ENCODE results near the gene DBN1. TPM values are rescaled to one million over a fixed set of nuclear protein-coding genes. Genes with fewer than 3 reads are reported as not detected.
A peak's percentile ranks its signal among the peaks of the same experiment; 100 is the strongest.

Gene DBN1
- total RNA-seq, 6 experiments from 2014 or later, result 346 to 394 (median 358) TPM

- DNase-seq, result peak; percentile 78
- Mint-ChIP-seq H3K27ac (peak overlapping the region; percentile 73), H3K36me3 (ENCODE audit: low read depth) (0 out of 2 replicates have a peak, but pooled peaks cover 4% of the 10 kb centered on the region), H3K9me3 (no peaks in the 10 kb centered on the region), H3K4me3 (no peak overlapping the region), H3K4me1 (ENCODE audit: low read depth) (peaks cover 36% of the 10 kb centered on the region), H3K27me3 (ENCODE audit: insufficient read depth) (peaks cover 5% of the 10 kb centered on the region)
- TF ChIP-seq, protein P1, sequence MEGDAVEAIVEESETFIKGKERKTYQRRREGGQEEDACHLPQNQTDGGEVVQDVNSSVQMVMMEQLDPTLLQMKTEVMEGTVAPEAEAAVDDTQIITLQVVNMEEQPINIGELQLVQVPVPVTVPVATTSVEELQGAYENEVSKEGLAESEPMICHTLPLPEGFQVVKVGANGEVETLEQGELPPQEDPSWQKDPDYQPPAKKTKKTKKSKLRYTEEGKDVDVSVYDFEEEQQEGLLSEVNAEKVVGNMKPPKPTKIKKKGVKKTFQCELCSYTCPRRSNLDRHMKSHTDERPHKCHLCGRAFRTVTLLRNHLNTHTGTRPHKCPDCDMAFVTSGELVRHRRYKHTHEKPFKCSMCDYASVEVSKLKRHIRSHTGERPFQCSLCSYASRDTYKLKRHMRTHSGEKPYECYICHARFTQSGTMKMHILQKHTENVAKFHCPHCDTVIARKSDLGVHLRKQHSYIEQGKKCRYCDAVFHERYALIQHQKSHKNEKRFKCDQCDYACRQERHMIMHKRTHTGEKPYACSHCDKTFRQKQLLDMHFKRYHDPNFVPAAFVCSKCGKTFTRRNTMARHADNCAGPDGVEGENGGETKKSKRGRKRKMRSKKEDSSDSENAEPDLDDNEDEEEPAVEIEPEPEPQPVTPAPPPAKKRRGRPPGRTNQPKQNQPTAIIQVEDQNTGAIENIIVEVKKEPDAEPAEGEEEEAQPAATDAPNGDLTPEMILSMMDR (IDR thresholded peaks at IDR 0.05), result peak; percentile 97
Observed at GRCh38 chr5:177500685-177501522, 27.5 kb upstream of the DBN1 start.

- H3K9me3 Mint-ChIP-seq, result no peaks in the 10 kb centered on the region
- H3K27me3 Mint-ChIP-seq (ENCODE audit: insufficient read depth), result peaks cover 5% of the 10 kb centered on the region
- H3K36me3 Mint-ChIP-seq (ENCODE audit: low read depth), result 0 out of 2 replicates have a peak, but pooled peaks cover 6% of the 10 kb centered on the region
- H3K27ac Mint-ChIP-seq, result no peak overlapping the region
- DNase-seq, result no peak
- peaks cover 46% of the 10 kb centered on the region for H3K4me1 Mint-ChIP-seq (ENCODE audit: low read depth)
- H3K4me3 Mint-ChIP-seq, result no peak overlapping the region
- TF ChIP-seq, protein P1 (IDR thresholded peaks at IDR 0.05), result no peak
Observed at GRCh38 chr5:177499842-177500241, 26.4 kb upstream of the DBN1 start.

DNA sequence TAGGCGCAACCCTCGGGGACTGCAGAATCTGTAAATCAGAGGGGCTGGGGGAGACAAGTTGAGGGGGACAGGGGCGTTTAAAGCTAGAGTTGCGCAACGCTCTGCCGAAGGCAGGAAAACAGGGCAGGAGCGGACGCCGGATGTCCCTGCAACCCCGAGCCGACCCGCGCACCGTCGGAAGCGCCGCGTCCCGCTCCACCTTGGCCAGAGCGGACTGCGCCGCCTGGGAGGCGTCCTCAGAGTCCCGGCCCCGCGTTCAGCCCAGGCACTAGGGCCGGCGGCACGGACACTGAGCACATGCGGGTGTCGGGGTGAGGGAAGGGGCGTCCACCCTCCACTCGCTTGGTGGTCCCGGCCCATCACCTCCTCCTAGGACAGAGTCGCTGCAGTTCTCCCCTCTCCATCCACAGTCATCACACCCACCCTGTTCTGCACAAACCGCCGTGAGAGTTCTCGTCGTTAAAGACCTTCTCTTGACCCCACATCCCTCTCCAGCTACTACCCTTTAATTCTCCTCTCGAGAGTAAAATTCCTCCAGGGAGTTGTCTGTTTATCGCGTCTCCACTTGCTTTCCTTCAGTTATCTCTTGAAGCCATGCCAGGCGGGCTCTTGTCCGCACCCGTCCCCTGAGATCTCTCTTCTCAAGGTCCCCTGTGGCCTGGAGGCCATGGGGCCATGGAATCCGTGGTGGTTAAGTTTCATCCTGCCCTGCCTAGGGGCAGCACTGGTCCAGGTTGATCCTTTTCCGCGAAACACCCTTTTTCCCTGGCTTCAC is 24.8 kb upstream of the DBN1 start:
- peak overlapping the region; percentile 87 for H3K27ac Mint-ChIP-seq
- peaks cover 62% of the 10 kb centered on the region for H3K4me1 Mint-ChIP-seq (ENCODE audit: low read depth)
- no peaks in the 10 kb centered on the region for H3K9me3 Mint-ChIP-seq

DNA sequence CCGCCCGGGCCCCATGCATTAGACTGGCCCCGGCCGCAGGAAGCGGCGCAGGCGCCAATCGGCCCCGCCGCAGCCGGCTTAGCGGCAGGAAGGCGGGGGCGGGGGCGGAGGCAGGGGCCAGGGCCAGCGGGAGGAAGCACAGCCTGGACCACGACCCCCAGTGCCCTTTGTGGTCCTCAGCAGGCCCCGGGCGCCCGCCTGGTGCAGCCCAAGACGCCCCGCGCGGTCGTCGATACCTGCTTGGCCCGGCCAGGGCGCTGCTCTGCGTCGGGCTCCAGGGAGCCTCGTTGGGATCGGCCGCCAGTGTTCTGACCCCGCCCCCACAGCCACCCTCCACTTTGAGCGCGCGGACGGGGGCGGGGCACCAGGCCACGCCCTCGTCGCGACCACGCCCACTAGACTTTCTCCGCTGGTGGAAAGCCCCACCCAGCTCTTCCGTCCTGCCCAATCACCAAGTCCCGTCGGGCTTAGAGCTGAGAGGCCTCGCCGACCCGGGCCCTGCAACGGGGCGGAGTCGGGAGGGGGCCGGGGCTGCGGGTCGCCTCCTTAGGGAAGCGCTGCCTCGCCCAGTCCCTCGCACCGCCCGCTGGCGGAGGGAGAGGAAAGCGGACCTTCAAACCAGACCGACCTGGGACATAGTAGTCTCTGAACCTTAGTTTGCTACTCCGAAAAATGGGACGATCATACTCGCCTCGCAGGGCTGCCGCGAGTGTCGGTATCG is 24.0 kb upstream of the DBN1 start, which contains the start of gene PDLIM7:
Gene PDLIM7 (minus strand): TSS at position 313 of the 721 bp plus-strand sequence. CDS start 1,092 bp downstream, outside the sequence.
- DNase-seq, result peak; percentile 94
- Mint-ChIP-seq H3K27me3 (ENCODE audit: insufficient read depth) (peaks cover 7% of the 10 kb centered on the region), H3K4me1 (ENCODE audit: low read depth) (peaks cover 69% of the 10 kb centered on the region), H3K36me3 (ENCODE audit: low read depth) (peaks cover 16% of the 10 kb centered on the region), H3K4me3 (peak within 1 kb of the TSS; percentile 94), H3K27ac (peak within 1 kb of the TSS; percentile 87), H3K9me3 (no peaks in the 10 kb centered on the region)
- TF ChIP-seq, protein P1 (IDR thresholded peaks at IDR 0.05), result 0 out of 2 replicates have a peak, but pooled peaks have one; percentile 13

More for the DNA sequence above, 24.8 kb upstream of the DBN1 start:
- Mint-ChIP-seq H3K27me3 (ENCODE audit: insufficient read depth) (peaks cover 5% of the 10 kb centered on the region), H3K4me3 (peak overlapping the region; percentile 92), H3K36me3 (ENCODE audit: low read depth) (peaks cover 8% of the 10 kb centered on the region; the same call in 1 of the 2 replicates)
- TF ChIP-seq, protein P1 (IDR thresholded peaks at IDR 0.05), result no peak
- DNase-seq, result no peak

DNA sequence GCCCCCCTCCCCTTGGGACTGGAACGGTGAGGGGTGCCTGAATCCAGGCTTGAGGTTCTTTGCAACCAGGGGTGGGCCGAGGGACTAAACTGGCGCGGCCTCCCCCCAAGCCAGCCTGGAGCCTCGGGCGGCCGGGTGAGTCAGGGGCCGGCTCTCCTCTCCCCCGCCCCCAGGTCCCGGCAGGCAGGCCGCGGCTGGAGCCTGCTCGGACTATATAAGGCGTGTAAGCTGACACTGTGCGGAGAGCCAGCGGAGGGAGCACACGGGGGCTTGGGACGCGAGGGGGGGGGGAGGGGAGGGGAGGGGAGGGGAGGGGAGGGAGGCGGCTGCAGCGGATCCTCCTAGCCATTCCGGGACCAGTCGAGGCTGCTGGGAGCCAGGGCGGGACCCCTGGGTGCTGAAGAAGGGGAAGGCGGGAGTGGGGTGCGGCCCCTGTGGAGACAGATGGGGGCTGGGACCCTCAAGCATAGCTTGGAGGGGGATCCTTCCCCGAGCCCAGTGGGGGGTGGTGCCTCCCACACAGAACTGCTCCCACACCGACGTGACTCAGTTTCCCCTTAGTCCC is 23.4 kb upstream of the DBN1 start:
- Mint-ChIP-seq H3K4me1 (ENCODE audit: low read depth) (peaks cover 70% of the 10 kb centered on the region), H3K36me3 (ENCODE audit: low read depth) (peaks cover 17% of the 10 kb centered on the region), H3K27ac (peak overlapping the region; percentile 87), H3K27me3 (ENCODE audit: insufficient read depth) (peaks cover 7% of the 10 kb centered on the region), H3K4me3 (peak overlapping the region; percentile 94), H3K9me3 (no peaks in the 10 kb centered on the region)
- DNase-seq, result peak; percentile 92
- TF ChIP-seq, protein P1 (IDR thresholded peaks at IDR 0.05), result no peak

Data from HFFc6 (cell line).